Type B pancreatic cell (in vitro differentiated cells): ENCODE results near the gene RRBP1. TPM values are rescaled to one million over a fixed set of nuclear protein-coding genes. Genes with fewer than 3 reads are reported as not detected.

Experiments
- DNase-seq: peaks from one replicate; pipeline ENCODE4 v3.0.0; 2021; ENCODE audit warnings: mixed read lengths; ENCODE audit not compliant: unreplicated experiment; ENCODE audit errors: extremely low spot score
- H3K27ac Mint-ChIP-seq: 2 replicates; pipeline ENCODE4 v1.8.0; 2021; ENCODE audit warnings: mild to moderate bottlenecking, mixed read lengths
- H3K27me3 Mint-ChIP-seq: 2 replicates; pipeline ENCODE4 v1.8.0; 2021; ENCODE audit warnings: mixed read lengths
- H3K36me3 Mint-ChIP-seq: 2 replicates; pipeline ENCODE4 v1.8.0; 2021; ENCODE audit warnings: mixed read lengths
- H3K4me1 Mint-ChIP-seq: one replicate; pipeline ENCODE4 v1.8.0; 2021; ENCODE audit warnings: mixed read lengths; ENCODE audit not compliant: unreplicated experiment
- H3K4me3 Mint-ChIP-seq: 2 replicates; pipeline ENCODE4 v1.8.0; 2021; ENCODE audit warnings: mild to moderate bottlenecking, mixed read lengths
- H3K9me3 Mint-ChIP-seq: 2 replicates; pipeline ENCODE4 v1.8.0; 2021; ENCODE audit warnings: mixed read lengths
- long read RNA-seq: library from polyadenylated mRNA; unstranded; transcript quantifications from one replicate; pipeline ENCODE4 v2.0.0, GENCODE V29; 2020
- total RNA-seq: library from RNA; stranded (reverse); gene quantifications from 2 replicates; pipeline ENCODE4 v1.2.1, GENCODE V29; 2021; ENCODE audit warnings: low replicate concordance
- TF ChIP-seq, protein P1 (sequence below): fragments of 200-600 bp; sonication (generic); conservative IDR thresholded peaks from 2 replicates; pipeline ENCODE4 v1.5.0; 2021; ENCODE audit warnings: antibody characterized with exemption, mild to moderate bottlenecking

The RRBP1 gene, protein sequence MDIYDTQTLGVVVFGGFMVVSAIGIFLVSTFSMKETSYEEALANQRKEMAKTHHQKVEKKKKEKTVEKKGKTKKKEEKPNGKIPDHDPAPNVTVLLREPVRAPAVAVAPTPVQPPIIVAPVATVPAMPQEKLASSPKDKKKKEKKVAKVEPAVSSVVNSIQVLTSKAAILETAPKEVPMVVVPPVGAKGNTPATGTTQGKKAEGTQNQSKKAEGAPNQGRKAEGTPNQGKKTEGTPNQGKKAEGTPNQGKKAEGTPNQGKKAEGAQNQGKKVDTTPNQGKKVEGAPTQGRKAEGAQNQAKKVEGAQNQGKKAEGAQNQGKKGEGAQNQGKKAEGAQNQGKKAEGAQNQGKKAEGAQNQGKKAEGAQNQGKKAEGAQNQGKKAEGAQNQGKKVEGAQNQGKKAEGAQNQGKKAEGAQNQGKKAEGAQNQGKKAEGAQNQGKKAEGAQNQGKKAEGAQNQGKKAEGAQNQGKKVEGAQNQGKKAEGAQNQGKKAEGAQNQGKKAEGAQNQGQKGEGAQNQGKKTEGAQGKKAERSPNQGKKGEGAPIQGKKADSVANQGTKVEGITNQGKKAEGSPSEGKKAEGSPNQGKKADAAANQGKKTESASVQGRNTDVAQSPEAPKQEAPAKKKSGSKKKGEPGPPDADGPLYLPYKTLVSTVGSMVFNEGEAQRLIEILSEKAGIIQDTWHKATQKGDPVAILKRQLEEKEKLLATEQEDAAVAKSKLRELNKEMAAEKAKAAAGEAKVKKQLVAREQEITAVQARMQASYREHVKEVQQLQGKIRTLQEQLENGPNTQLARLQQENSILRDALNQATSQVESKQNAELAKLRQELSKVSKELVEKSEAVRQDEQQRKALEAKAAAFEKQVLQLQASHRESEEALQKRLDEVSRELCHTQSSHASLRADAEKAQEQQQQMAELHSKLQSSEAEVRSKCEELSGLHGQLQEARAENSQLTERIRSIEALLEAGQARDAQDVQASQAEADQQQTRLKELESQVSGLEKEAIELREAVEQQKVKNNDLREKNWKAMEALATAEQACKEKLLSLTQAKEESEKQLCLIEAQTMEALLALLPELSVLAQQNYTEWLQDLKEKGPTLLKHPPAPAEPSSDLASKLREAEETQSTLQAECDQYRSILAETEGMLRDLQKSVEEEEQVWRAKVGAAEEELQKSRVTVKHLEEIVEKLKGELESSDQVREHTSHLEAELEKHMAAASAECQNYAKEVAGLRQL (N-terminal part only)
- total RNA-seq, result 161 and 230 TPM in 2 replicates
- long read RNA-seq, full-length matches to known transcripts, result 15 of 87 reads
- long read RNA-seq, partial matches to known transcripts, result 65 of 87 reads
- long read RNA-seq, other reads (novel, unspliced or antisense), result 7 of 87 reads

DNA sequence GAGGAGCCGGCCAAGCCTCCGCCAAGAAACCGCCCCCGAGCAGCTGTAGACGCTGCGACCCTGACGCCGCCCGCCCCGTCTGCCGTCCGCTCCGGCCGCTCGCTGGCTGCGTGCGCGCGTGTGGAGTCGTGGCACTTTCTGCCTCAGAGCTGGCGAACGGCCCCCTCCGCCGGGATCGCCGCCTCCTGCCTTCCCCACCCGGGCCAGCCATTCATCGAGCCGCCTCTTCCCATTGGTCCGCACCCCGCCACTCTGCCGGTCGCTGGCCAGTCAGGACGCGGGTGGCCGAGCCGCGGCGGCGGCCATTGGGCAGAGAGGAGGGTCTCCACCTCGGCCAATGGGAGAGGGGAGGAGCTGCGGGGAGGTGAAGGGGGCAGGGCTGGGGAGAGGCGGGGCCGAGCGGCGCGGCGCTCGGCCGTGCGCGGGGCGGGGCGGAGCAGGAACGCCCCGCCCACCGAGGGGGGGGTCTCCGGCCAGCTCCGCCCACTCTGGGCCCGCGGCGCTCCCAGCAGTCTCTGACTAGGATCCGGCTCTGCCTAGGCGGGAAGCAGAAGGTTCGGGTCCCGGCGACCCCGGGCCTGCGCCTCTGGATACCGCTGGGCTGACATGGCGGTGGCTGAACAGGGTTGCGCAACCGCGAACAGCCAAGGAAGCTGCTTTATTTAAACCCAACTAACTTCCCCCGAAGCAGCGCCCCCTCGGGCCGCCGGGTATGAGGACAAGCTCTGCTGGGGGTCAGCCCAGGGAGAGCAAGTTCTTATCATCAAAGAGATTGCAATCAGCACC is at the start of gene RRBP1:
TSS of gene RRBP1 (minus strand) at position 140 of the 786 bp plus-strand sequence. CDS start 21,735 bp downstream, outside the sequence.
- peaks cover 32% of the 10 kb centered on the region for H3K4me1 Mint-ChIP-seq
- H3K9me3 Mint-ChIP-seq, result no peaks in the 10 kb centered on the region
- peaks cover 27% of the 10 kb centered on the region for H3K27me3 Mint-ChIP-seq
- H3K27ac Mint-ChIP-seq, result peak within 1 kb of the TSS; percentile 86
- H3K4me3 Mint-ChIP-seq, result peak within 1 kb of the TSS; percentile 88
- H3K36me3 Mint-ChIP-seq, result peaks cover 18% of the 10 kb centered on the region
- peak; percentile 99 for DNase-seq
- TF ChIP-seq, protein P1, sequence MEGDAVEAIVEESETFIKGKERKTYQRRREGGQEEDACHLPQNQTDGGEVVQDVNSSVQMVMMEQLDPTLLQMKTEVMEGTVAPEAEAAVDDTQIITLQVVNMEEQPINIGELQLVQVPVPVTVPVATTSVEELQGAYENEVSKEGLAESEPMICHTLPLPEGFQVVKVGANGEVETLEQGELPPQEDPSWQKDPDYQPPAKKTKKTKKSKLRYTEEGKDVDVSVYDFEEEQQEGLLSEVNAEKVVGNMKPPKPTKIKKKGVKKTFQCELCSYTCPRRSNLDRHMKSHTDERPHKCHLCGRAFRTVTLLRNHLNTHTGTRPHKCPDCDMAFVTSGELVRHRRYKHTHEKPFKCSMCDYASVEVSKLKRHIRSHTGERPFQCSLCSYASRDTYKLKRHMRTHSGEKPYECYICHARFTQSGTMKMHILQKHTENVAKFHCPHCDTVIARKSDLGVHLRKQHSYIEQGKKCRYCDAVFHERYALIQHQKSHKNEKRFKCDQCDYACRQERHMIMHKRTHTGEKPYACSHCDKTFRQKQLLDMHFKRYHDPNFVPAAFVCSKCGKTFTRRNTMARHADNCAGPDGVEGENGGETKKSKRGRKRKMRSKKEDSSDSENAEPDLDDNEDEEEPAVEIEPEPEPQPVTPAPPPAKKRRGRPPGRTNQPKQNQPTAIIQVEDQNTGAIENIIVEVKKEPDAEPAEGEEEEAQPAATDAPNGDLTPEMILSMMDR, result peak; percentile 88

- no peak overlapping the region for H3K4me3 Mint-ChIP-seq
- no peak overlapping the region for H3K27ac Mint-ChIP-seq
- H3K27me3 Mint-ChIP-seq, result no peaks in the 10 kb centered on the region
- H3K36me3 Mint-ChIP-seq, result no peaks in the 10 kb centered on the region
- peaks cover 4% of the 10 kb centered on the region for H3K4me1 Mint-ChIP-seq
- TF ChIP-seq, protein P1, result no peak
- DNase-seq, result no peak
- H3K9me3 Mint-ChIP-seq, result no peaks in the 10 kb centered on the region
These were observed 49.2 kb upstream of the RRBP1 start for GRCh38 chr20:17731233-17731632.

GRCh38 chr20:17730071-17730470 is 48.0 kb upstream of the RRBP1 start:
- H3K4me1 Mint-ChIP-seq, result no peaks in the 10 kb centered on the region
- H3K27ac Mint-ChIP-seq, result no peak overlapping the region
- H3K9me3 Mint-ChIP-seq, result no peaks in the 10 kb centered on the region
- TF ChIP-seq, protein P1, result no peak
- DNase-seq, result no peak
- no peak overlapping the region for H3K4me3 Mint-ChIP-seq
- no peaks in the 10 kb centered on the region for H3K27me3 Mint-ChIP-seq
- no peaks in the 10 kb centered on the region for H3K36me3 Mint-ChIP-seq

GRCh38 chr20:17728074-17728473 is 46.0 kb upstream of the RRBP1 start:
- no peaks in the 10 kb centered on the region for H3K4me1 Mint-ChIP-seq
- no peak overlapping the region for H3K27ac Mint-ChIP-seq

More at GRCh38 chr20:17728074-17728473, 46.0 kb upstream of the RRBP1 start:
- TF ChIP-seq, protein P1, result no peak
- no peak for DNase-seq
- no peak overlapping the region for H3K4me3 Mint-ChIP-seq
- H3K27me3 Mint-ChIP-seq, result no peaks in the 10 kb centered on the region
- no peaks in the 10 kb centered on the region for H3K36me3 Mint-ChIP-seq
- H3K9me3 Mint-ChIP-seq, result no peaks in the 10 kb centered on the region
